Lower leg skin (tissue), 4 donors: ENCODE results near the gene TAX1BP3. TPM values are rescaled to one million over a fixed set of nuclear protein-coding genes. Genes with fewer than 3 reads are reported as not detected.

ENCODE experiments used
- DNase-seq, 2 donors: peaks; one replicate each; pipeline ENCODE4 v3.0.0-alpha.2; 2019; ENCODE audit warnings: low spot score in 2 of 2
- H3K4me3 ChIP-seq: fragments of 200-600 bp; sonication (generic); 2 replicates; pipeline ENCODE4 v1.5.1; 2017; ENCODE audit warnings: mild to moderate bottlenecking, low read depth; ENCODE audit not compliant: poor library complexity, severe bottlenecking
- CTCF ChIP-seq, 3 donors: fragments of 450-650 bp; IDR thresholded peaks; one replicate each; pipeline ENCODE4 v1.5.1; 2016; ENCODE audit warnings: antibody characterized with exemption in 3 of 3, mild to moderate bottlenecking in 3 of 3, moderate library complexity in 2 of 3
- POLR2A ChIP-seq, 2 donors: fragments of 450-650 bp; IDR thresholded peaks; one replicate each; pipeline ENCODE4 v1.6.1; 2016 to 2017; ENCODE audit warnings: antibody characterized with exemption in 2 of 2, mild to moderate bottlenecking in 1 of 2, moderate library complexity in 1 of 2
- WGBS, 2 donors: methylation state at CpG; one replicate each; pipeline ENCODE4 v1.1.5; 2018; 5-methylcytosine and 5-hydroxymethylcytosine counted together
- intact Hi-C: fragments of 100-400 bp; cut with DNase I; formaldehyde crosslinking; loops from one replicate; pipeline ENCODE4 v1.15.0; 2023; ENCODE audit warnings: low total_unique reads
- total RNA-seq, 4 donors: library from RNA; depleted of rRNA; stranded (reverse); fragments of >200 nt; gene quantifications; one replicate each; pipeline ENCODE4 v1.1.0, GENCODE V29; 2016

TAX1BP3 gene
- total RNA-seq, 4 donors from 2014 or later: 90.5 to 181 (median 153) TPM

- H3K4me3 ChIP-seq: no peak overlapping the region
- DNase-seq: no peak
- intact Hi-C loops: no loop called here
- 66 to 82% methylated on average over 11 of the region's 11 CpGs for WGBS, 2 donors
- TF ChIP-seq POLR2A (IDR thresholded peaks at IDR 0.05) (no peak), CTCF (IDR thresholded peaks at IDR 0.05) (no peak)
These were observed 40.6 kb downstream of the TAX1BP3 start for GRCh38 chr17:3627769-3628167.

GRCh38 chr17:3626831-3627768, 41.3 kb downstream of the TAX1BP3 start:
- DNase-seq: no peak
- no peak for TF ChIP-seq CTCF (IDR thresholded peaks at IDR 0.05)
- TF ChIP-seq POLR2A (IDR thresholded peaks at IDR 0.05): no peak
- WGBS, 2 donors: 75% methylated on average over 16 of the region's 16 CpGs
- intact Hi-C loops: no loop called here
- no peak overlapping the region for H3K4me3 ChIP-seq

- DNase-seq: no peak
- intact Hi-C loops: no loop called here
- TF ChIP-seq CTCF (IDR thresholded peaks at IDR 0.05) (no peak), POLR2A (IDR thresholded peaks at IDR 0.05) (no peak)
- WGBS, 2 donors: 93 to 94% methylated on average over 16 of the region's 16 CpGs
- H3K4me3 ChIP-seq: no peak overlapping the region
These were observed 45.3 kb downstream of the TAX1BP3 start for GRCh38 chr17:3622977-3623594.

- WGBS, 2 donors: 94% methylated on average over 8 of the region's 8 CpGs
- DNase-seq: no peak
- TF ChIP-seq CTCF (IDR thresholded peaks at IDR 0.05) (no peak), POLR2A (IDR thresholded peaks at IDR 0.05) (no peak)
- intact Hi-C loops: no loop called here
- no peak overlapping the region for H3K4me3 ChIP-seq
These were observed 47.1 kb downstream of the TAX1BP3 start for GRCh38 chr17:3621146-3621720.

GRCh38 chr17:3615160-3615870, 53.1 kb downstream of the TAX1BP3 start:
- no peak for DNase-seq
- H3K4me3 ChIP-seq: no peak overlapping the region
- no peak for TF ChIP-seq CTCF (IDR thresholded peaks at IDR 0.05)
- TF ChIP-seq POLR2A (IDR thresholded peaks at IDR 0.05): no peak
- intact Hi-C loops: no loop called here
- WGBS, 2 donors: 96 to 97% methylated on average over 18 of the region's 18 CpGs
